ENCODE results near the gene CREBBP. TPM values are rescaled to one million over a fixed set of nuclear protein-coding genes. Genes with fewer than 3 reads are reported as not detected.

The CREBBP gene
- total RNA-seq, 4 donors from 2014 or later = 38.9 to 105 (median 51.8) TPM

DNA sequence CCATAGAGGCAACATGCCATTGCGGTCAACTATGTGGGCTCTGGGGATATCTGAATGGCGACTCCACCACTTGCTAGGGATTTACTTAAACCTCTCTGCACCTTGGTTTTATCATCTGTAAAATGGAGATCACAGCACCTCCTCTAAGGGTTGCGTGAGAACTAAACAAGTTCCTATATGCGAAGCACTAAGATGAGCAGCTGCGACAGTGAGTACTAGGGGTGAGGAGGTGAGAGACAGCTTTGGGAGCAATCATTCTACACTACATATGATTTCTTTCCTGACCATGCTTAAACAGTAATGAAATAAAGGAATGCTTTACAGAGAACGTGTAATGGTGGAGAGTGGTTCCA, 61.4 kb downstream of the CREBBP start:
- DNase-seq (ENCODE audit: low spot score) = no peak
- ATAC-seq (ENCODE audit: low FRiP score) = no peak
- TF ChIP-seq, protein P1, sequence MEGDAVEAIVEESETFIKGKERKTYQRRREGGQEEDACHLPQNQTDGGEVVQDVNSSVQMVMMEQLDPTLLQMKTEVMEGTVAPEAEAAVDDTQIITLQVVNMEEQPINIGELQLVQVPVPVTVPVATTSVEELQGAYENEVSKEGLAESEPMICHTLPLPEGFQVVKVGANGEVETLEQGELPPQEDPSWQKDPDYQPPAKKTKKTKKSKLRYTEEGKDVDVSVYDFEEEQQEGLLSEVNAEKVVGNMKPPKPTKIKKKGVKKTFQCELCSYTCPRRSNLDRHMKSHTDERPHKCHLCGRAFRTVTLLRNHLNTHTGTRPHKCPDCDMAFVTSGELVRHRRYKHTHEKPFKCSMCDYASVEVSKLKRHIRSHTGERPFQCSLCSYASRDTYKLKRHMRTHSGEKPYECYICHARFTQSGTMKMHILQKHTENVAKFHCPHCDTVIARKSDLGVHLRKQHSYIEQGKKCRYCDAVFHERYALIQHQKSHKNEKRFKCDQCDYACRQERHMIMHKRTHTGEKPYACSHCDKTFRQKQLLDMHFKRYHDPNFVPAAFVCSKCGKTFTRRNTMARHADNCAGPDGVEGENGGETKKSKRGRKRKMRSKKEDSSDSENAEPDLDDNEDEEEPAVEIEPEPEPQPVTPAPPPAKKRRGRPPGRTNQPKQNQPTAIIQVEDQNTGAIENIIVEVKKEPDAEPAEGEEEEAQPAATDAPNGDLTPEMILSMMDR (IDR thresholded peaks at IDR 0.05) = no peak

DNA sequence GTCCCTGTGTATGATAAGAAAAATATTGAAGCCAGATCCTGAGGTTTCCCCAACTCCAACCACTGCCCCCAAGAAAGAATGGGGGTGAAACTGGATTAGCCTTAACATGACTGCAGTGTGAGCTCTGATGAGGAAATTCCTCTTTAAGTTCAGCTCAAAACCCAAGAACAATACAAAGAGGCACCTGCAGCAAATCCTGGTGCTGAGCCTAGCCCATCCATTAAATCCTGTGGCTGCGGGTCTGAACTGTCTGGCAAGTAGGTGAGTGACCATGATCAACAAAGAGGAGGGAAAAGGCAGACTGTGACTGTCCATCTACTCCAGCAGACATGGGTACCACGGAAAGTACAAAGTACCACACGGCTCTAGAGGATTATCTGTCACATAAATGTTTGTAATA, 64.2 kb downstream of the CREBBP start:
- DNase-seq (ENCODE audit: low spot score) (no peak), ATAC-seq (ENCODE audit: low FRiP score) (no peak)
- TF ChIP-seq, protein P1 (IDR thresholded peaks at IDR 0.05) = no peak

DNA sequence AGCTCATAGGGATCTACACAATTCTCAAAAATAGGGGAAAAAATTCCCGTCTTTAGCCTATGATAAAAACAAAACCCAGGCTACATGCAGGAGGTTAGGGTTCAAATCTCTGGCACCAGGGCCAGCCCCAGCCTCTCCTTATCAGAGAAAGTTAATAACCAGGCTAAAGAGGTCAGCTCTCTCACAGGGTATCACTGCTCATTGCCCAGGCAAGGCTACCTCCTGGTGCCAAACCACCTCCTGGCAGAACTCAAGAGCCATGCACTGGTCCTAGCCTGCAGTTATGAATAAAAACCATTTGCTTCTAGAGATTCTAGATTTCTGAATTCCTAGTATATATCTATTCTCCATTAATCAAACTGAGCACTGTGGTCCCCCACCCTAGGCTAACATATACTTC, 65.8 kb downstream of the CREBBP start:
- TF ChIP-seq, protein P1 (IDR thresholded peaks at IDR 0.05) = no peak
- no peak for DNase-seq (ENCODE audit: low spot score)
- ATAC-seq (ENCODE audit: low FRiP score) = no peak

DNA sequence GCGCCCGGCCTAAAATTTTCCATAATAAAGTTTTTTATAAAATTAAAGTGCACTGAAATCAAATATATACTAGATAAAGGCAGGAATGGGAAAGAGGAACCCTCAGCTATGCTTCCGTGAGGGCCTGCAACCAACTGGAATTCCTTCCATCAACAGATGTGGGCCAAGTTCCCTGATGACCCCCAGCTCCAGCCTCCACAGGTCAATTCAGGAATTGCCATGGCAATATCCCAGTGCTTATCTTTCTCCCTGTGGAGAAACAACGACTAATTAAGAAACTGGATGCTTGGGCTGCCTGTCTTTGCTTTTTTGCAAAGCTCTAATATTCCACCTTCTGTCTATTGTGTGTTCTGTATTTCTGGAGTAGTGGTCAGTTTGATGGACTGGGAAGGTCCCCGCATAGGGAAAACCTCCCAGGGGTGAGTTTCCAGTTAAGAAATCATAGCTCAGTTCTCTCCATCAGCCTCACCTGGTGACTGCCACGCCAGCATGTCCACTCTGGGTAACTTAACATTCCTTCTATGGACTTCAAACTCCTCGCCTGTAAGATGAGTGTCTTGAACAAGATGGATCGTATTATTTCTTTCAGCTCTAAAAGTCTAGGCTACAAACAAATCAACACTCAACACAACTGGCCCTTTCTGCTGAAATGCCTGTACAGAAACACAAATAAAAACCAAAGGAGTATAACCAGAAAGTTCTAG, 67.9 kb downstream of the CREBBP start:
- TF ChIP-seq, protein P1 (IDR thresholded peaks at IDR 0.05) = no peak
- ATAC-seq (ENCODE audit: low FRiP score) (no peak), DNase-seq (ENCODE audit: low spot score) (no peak)

DNA sequence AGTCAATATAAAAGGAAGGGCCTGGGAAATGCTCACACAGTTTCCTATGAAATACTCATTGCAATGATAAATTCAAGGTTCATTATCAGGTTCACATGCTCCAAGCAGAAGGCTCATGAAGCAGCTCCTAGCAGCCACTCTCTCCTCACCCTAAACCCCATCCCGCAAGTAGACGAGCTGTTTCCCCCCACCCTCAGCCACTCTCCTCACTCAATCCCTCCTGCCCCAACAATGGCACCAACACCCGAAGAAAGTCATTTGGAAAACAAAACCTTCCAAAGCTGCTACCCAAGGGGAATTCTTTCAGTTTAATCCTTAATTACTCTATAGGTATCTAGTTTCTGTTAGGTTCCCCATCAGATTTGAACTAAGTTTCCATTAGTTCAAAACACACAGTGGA, 69.7 kb downstream of the CREBBP start:
- no peak for ATAC-seq (ENCODE audit: low FRiP score)
- TF ChIP-seq, protein P1 (IDR thresholded peaks at IDR 0.05) = no peak
- no peak for DNase-seq (ENCODE audit: low spot score)

DNA sequence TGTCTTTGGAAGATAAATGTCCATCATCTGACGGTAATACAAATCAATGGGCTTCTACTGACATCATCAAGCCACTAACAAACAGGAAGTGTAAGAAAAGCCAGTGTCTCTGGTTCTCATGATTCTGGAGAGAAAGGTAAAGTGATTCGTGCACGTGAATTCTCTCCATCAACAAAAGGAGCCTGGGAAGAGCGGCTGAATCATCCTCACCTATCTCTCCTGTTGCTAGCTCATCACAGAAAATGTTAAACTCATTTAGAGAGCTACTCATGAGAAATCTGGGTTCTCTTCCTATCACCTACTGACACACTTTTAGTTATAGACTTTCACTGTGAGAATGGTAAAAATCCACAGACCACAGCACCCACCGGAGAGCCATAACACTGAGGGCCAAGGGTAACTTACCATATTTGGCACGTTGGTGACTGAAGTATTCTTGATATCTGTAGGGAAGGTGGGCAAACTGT, 70.3 kb downstream of the CREBBP start:
- ATAC-seq (ENCODE audit: low FRiP score) = no peak
- DNase-seq (ENCODE audit: low spot score) = no peak

More for the DNA sequence above, 70.3 kb downstream of the CREBBP start:
- TF ChIP-seq, protein P1 (IDR thresholded peaks at IDR 0.05) = no peak

Measured in omental fat pad (tissue), 4 donors.